ENCODE results near the gene FAM222A.

FAM222A gene

DNA sequence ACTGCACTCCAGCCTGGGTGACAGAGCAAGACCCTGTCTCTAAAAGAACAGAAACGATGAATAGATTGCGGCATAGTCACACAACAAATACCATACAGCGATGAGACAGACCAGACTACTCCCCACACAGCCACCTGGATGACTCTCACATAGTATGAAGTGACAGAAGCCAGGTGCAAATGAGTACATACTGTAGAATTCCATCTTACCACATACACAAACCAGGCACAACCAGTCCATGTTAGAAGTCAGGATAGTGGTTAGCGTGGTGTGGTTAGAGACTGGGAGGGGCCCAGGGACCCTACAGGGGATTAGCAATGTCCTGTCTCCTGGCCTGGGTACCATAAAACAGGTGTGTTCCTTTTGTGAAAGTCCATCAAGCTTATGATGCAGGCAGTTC lies 53.8 kb downstream of the FAM222A start:
- no peaks in the 10 kb centered on the region for H3K4me1 ChIP-seq (ENCODE audit: insufficient read depth, low read length)
- no peak overlapping the region for H3K27ac ChIP-seq (ENCODE audit: low read depth, low read length)
- H3K36me3 ChIP-seq (ENCODE audit: insufficient read depth, low read length), result no peaks in the 10 kb centered on the region
- no peaks in the 10 kb centered on the region for H3K27me3 ChIP-seq (ENCODE audit: insufficient read depth, low read length)
- H3K9ac ChIP-seq (ENCODE audit: low read depth, low read length), result no peak overlapping the region
- H3K4me3 ChIP-seq (ENCODE audit: low read length), result no peak overlapping the region
- 95% methylated on average over 4 of the region's 4 CpGs for WGBS
- no peaks in the 10 kb centered on the region for H3K9me3 ChIP-seq (ENCODE audit: insufficient read depth, low read depth, low read length)

DNA sequence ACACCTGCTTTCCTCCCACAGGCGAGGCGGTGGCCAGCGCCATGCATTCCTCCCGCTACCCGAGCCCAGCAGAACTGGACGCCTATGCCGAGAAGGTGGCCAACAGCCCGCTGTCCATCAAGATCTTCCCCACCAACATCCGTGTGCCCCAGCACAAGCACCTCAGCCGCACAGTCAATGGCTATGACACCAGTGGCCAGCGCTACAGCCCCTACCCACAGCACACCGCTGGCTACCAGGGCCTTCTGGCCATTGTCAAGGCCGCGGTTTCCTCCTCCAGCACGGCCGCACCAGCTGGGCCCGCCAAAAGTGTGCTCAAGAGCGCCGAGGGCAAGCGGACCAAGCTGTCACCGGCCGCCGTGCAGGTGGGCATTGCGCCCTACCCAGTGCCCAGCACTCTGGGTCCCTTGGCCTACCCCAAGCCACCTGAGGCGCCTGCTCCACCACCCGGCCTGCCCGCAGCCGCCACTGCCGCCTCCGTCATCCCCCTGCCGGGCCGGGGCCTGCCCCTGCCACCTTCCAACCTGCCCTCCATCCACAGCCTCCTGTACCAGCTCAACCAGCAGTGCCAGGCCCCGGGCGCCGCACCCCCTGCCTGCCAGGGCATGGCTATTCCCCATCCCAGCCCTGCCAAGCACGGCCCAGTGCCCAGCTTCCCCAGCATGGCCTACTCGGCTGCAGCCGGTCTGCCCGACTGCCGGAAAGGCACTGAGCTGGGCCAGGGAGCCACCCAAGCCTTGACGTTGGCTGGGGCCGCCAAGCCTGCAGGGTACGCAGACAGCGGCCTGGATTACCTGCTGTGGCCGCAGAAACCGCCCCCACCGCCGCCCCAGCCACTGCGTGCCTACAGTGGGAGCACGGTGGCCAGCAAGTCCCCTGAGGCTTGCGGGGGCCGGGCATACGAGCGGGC lies 54.6 kb downstream of the FAM222A start:
- no peaks in the 10 kb centered on the region for H3K27me3 ChIP-seq (ENCODE audit: insufficient read depth, low read length)
- no peaks in the 10 kb centered on the region for H3K9me3 ChIP-seq (ENCODE audit: insufficient read depth, low read depth, low read length)
- no peaks in the 10 kb centered on the region for H3K36me3 ChIP-seq (ENCODE audit: insufficient read depth, low read length)
- H3K9ac ChIP-seq (ENCODE audit: low read depth, low read length), result no peak overlapping the region
- H3K4me3 ChIP-seq (ENCODE audit: low read length), result no peak overlapping the region
- 96% methylated on average over 54 of the region's 54 CpGs for WGBS
- no peak overlapping the region for H3K27ac ChIP-seq (ENCODE audit: low read depth, low read length)
- H3K4me1 ChIP-seq (ENCODE audit: insufficient read depth, low read length), result no peaks in the 10 kb centered on the region

DNA sequence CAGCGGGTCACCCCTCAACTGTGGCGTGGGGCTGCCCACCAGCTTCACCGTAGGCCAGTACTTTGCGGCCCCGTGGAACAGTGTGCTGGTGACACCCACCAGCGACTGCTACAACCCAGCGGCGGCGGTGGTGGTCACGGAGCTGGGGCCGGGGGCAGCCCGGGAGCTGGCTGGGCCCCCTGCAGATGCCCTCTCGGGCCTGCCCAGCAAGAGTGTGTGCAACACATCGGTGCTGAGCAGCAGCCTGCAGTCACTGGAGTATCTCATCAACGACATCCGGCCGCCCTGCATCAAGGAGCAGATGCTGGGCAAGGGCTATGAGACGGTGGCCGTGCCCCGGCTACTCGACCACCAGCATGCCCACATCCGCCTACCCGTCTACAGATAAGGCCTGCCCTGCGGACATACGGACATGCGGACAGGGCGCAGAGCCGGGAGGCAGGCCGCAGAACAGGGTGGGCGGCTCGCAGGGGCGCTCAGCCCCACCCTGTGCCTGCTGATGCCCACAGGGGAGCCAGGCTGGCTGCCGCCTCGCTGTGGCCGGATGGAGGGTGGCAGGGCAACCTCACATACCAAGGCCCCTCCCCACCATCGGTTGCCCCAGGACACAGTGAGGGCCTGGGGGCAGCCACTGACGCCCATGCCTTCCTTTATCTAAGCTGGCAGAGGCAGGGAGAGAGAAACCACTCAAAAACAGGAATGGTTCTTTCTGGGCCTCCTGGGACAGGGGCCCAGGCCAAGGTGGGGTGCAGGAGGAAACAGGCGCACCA lies 55.5 kb downstream of the FAM222A start:
- 96% methylated on average over 38 of the region's 38 CpGs for WGBS
- no peak overlapping the region for H3K4me3 ChIP-seq (ENCODE audit: low read length)
- H3K27me3 ChIP-seq (ENCODE audit: insufficient read depth, low read length), result no peaks in the 10 kb centered on the region
- H3K9ac ChIP-seq (ENCODE audit: low read depth, low read length), result no peak overlapping the region
- no peaks in the 10 kb centered on the region for H3K4me1 ChIP-seq (ENCODE audit: insufficient read depth, low read length)
- H3K27ac ChIP-seq (ENCODE audit: low read depth, low read length), result no peak overlapping the region
- H3K9me3 ChIP-seq (ENCODE audit: insufficient read depth, low read depth, low read length), result no peaks in the 10 kb centered on the region
- H3K36me3 ChIP-seq (ENCODE audit: insufficient read depth, low read length), result no peaks in the 10 kb centered on the region

DNA sequence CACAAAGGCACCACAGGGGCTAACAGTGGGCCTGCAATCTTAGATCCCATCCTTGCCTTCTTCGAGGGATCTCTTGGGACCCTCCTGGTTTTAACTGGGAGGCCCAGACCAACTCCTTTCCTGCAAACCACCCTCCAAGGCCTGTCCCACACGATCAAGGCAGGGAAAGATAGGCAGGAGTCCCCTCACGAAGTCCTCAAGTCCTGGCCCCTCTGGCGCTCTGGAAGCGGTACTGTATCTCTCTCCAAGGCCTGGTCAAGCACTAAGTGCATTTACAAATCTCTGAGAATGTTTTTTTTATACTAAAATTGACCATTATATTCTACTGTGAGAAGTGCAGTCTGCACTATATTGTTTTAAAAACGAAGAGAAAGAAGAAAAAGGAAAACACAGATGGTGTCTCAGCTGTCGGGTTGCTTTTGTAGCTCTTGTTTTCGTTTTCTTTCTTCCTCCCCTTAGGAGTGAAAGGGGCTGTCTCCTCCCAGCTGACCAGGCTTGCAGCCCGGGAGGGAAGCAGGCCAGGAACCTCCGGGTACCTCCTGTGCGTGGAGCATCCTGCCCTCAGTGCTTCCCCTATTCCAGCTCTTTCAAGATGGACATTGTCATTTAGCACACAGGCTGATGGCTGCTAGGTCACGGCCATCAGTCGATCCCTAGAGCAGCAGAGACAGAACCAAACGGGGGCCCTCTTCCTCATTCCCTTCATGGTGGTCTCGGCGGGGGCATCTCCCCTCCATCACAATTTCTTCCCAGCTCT lies 56.7 kb downstream of the FAM222A start:
- Histone ChIP-seq H3K36me3 (ENCODE audit: insufficient read depth, low read length) (no peaks in the 10 kb centered on the region), H3K9me3 (ENCODE audit: insufficient read depth, low read depth, low read length) (no peaks in the 10 kb centered on the region), H3K4me1 (ENCODE audit: insufficient read depth, low read length) (no peaks in the 10 kb centered on the region), H3K9ac (ENCODE audit: low read depth, low read length) (no peak overlapping the region), H3K4me3 (ENCODE audit: low read length) (no peak overlapping the region), H3K27me3 (ENCODE audit: insufficient read depth, low read length) (no peaks in the 10 kb centered on the region), H3K27ac (ENCODE audit: low read depth, low read length) (no peak overlapping the region)
- 87% methylated on average over 16 of the region's 16 CpGs for WGBS

DNA sequence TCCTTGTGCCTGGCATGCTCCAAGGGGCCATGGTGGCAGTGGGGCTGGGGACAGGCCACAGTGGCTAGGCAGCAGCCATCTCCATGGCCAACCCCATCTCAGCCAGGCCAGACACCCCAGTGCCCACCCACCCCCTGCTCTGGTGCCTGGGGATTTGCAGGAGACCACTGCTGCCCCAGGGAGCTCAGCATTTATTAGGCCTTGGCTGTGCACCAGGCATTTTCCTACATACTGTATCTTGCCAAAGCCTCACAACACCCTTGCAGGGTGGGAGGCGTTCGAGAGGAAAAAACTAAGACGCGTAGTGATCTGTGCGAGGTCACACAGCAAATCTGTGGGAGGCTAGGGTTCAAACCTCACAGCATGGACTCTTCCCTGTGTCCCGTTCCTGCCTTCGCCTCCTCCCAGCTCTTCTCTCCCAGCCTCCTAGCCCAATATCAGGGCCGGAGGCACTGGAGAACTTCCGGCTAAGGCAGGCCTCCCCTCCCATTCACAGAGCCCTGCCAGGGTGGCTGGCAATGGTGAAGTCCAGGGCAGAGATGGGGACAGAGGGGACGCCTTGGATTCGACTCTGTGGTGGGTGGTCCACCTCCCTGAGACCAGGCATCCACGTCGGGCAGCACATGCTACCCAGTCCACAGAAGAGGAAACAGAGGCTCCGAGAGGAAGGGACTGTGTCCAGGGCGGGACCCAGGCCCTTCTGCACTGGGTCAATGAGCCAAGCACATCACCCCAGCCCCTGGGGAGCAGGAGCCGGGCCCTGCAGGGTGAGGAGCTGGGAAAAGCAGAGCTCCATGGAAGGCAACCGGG lies 57.4 kb downstream of the FAM222A start:
- Histone ChIP-seq H3K27me3 (ENCODE audit: insufficient read depth, low read length) (no peaks in the 10 kb centered on the region), H3K9me3 (ENCODE audit: insufficient read depth, low read depth, low read length) (no peaks in the 10 kb centered on the region), H3K4me3 (ENCODE audit: low read length) (no peak overlapping the region), H3K4me1 (ENCODE audit: insufficient read depth, low read length) (no peaks in the 10 kb centered on the region), H3K27ac (ENCODE audit: low read depth, low read length) (no peak overlapping the region), H3K9ac (ENCODE audit: low read depth, low read length) (no peak overlapping the region), H3K36me3 (ENCODE audit: insufficient read depth, low read length) (no peaks in the 10 kb centered on the region)
- 94% methylated on average over 17 of the region's 17 CpGs for WGBS

DNA sequence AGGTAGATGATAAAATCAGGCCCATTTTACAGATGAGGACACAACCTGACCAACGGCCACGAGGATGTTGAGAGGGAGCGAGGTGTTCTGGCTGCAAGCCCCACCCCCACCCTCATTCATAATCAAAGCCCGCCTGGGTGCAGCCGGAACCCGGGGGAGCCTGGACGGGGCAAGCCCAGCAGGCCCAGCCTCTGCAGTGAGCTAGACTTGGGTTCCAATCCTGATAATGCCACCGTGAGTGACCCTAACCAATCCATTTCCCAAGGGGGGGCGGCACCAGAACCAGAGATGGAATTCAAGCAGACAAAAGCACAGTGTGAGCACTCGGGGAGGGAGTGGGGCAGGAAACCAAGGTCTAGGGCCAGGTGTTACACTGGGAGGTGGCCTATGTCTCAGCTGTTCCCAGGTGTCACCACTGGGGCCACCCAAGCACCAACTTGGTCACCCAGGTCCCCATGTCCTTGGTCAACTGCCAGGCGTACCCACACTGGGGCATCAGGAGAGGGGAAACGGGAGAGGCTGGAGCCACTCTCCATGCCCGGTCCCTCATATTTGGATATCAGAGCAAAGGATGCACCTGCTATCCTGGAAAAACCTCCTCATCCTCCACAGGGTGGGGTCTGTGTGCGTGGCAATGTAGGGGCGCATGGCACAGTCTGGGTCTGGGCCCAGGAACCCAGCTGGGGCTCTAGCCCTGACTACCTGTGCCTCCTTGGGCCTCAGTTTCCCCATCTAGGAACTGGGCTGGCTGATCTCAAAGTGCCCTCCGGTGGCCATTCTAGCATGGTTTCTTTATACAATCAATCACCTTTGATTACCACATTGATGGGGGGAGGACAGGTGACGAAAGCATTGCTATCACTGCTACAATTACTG lies 58.4 kb downstream of the FAM222A start:
- Histone ChIP-seq H3K9me3 (ENCODE audit: insufficient read depth, low read depth, low read length) (no peaks in the 10 kb centered on the region), H3K27ac (ENCODE audit: low read depth, low read length) (no peak overlapping the region), H3K36me3 (ENCODE audit: insufficient read depth, low read length) (no peaks in the 10 kb centered on the region), H3K9ac (ENCODE audit: low read depth, low read length) (no peak overlapping the region), H3K27me3 (ENCODE audit: insufficient read depth, low read length) (no peaks in the 10 kb centered on the region), H3K4me3 (ENCODE audit: low read length) (no peak overlapping the region), H3K4me1 (ENCODE audit: insufficient read depth, low read length) (no peaks in the 10 kb centered on the region)
- 85% methylated on average over 17 of the region's 17 CpGs for WGBS

DNA sequence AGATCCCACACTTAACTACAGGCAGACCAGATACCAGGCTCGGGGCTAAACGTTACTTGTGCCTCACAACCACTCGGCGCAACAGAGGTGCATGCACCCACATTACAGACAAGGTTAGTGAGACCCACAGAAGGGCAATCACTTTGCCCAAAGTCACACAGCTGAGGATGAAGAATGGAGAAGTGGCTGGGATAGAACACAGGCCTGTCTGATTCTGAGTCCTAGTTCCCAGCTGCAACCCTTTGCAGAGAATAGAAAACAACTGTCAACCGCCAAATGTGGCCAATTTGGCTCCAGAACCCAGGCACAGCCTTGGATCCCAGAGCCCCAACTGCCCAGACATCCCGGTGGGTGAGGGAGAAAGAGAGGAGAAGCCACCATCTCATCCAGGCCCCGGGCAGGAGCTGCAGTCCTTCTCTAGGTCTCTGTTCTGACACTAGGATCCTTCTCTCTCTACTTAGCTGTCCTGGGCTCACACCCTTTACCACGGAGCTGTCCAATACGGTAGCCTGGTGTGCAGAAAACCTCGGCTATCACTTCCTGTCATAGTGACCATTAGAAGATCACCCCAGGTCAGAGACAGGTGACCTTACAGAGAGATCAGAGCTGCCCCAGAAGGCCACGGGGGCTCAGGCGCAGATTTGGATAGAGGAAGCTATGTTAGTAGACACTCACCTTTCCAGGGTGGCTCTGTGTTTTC lies 59.1 kb downstream of the FAM222A start:
- H3K27ac ChIP-seq (ENCODE audit: low read depth, low read length), result no peak overlapping the region
- H3K27me3 ChIP-seq (ENCODE audit: insufficient read depth, low read length), result no peaks in the 10 kb centered on the region
- H3K9ac ChIP-seq (ENCODE audit: low read depth, low read length), result no peak overlapping the region
- no peaks in the 10 kb centered on the region for H3K9me3 ChIP-seq (ENCODE audit: insufficient read depth, low read depth, low read length)
- no peaks in the 10 kb centered on the region for H3K4me1 ChIP-seq (ENCODE audit: insufficient read depth, low read length)
- 84% methylated on average over 12 of the region's 12 CpGs for WGBS
- H3K4me3 ChIP-seq (ENCODE audit: low read length), result no peak overlapping the region
- H3K36me3 ChIP-seq (ENCODE audit: insufficient read depth, low read length), result no peaks in the 10 kb centered on the region

DNA sequence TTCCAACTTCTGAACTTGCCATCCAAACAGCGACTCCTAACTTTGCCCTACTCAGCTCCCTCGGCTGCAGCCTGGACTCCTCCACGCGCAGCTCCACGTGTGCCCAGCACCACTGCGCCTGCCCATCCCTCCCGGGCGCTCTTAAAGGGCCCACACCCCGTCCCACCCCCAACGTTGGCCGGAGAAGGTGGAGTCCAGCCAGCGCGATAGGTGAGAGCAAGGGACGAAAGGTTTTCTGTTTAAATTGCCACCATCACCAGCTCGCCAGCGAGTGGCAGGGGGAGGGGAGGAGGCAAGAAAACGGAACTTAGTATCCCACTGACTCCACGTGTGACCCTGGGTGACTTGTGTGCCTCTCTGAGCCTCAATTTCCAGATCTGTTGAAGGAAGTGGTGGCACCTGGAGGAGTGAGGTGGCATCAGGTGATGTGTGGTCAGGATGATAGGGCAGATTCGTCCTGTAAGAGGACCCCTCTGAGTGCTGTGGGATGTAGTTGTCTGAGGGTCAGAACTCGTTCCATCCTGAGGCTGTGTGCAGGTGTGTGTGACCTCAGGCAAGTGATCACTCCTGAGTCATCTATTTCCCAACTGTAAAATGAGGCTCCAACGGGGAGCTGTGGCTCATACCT lies 59.9 kb downstream of the FAM222A start:
- H3K9me3 ChIP-seq (ENCODE audit: insufficient read depth, low read depth, low read length), result no peaks in the 10 kb centered on the region
- H3K36me3 ChIP-seq (ENCODE audit: insufficient read depth, low read length), result no peaks in the 10 kb centered on the region
- H3K4me1 ChIP-seq (ENCODE audit: insufficient read depth, low read length), result no peaks in the 10 kb centered on the region
- 76% methylated on average over 21 of the region's 21 CpGs for WGBS
- H3K27ac ChIP-seq (ENCODE audit: low read depth, low read length), result no peak overlapping the region
- H3K4me3 ChIP-seq (ENCODE audit: low read length), result no peak overlapping the region
- no peak overlapping the region for H3K9ac ChIP-seq (ENCODE audit: low read depth, low read length)
- H3K27me3 ChIP-seq (ENCODE audit: insufficient read depth, low read length), result no peaks in the 10 kb centered on the region

DNA sequence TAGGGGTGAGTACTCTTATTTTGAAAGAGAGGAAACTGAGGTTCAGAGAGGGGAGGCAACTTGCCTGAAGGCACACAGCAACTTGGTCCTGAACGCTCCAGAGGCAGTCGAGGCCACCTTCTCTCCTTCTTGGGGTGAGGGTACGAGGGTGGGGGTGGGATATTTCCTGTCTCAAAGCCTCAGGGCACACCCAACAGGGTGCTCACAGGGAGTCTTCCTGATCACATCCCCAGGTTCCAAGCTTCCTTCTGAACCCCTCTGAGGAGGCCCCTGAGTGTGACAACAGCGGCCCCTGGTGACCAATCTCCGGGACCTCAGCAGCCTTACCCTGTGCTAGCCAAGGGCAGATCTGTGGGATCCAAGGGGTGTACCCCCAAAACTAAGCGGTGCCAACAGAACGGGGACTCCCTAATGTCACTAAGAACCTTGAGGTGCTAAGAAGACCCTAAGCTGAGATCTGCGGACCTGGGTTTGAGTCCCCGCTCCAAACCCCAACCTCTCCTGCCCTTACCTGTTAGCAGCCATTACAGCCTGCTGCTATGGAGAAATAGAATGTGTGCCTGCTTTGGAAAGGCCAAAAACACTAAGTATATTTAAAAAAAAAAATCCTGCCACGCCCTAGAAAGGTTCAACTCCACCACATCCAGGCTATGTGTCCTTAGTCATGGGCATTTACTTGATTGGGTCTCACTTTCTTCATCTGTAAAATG lies 61.7 kb downstream of the FAM222A start:
- WGBS, result 27% methylated on average over 8 of the region's 10 CpGs
- Histone ChIP-seq H3K4me1 (ENCODE audit: insufficient read depth, low read length) (no peaks in the 10 kb centered on the region), H3K4me3 (ENCODE audit: low read length) (no peak overlapping the region), H3K27me3 (ENCODE audit: insufficient read depth, low read length) (no peaks in the 10 kb centered on the region), H3K27ac (ENCODE audit: low read depth, low read length) (no peak overlapping the region), H3K9ac (ENCODE audit: low read depth, low read length) (no peak overlapping the region), H3K9me3 (ENCODE audit: insufficient read depth, low read depth, low read length) (no peaks in the 10 kb centered on the region), H3K36me3 (ENCODE audit: insufficient read depth, low read length) (no peaks in the 10 kb centered on the region)

Data from HUES64 (cell line).